Endothelial cell of umbilical vein (primary cell): Measurements from ENCODE around the gene UNC5C. TPM values are rescaled to one million over a fixed set of nuclear protein-coding genes. Genes with fewer than 3 reads are reported as not detected.

ENCODE experiments used
- BruUV-seq: library from RNA; stranded (reverse); fragments of 400-500 nt; replicated peaks from 2 replicates; lab custom pipeline; 2021; lab: Mats Ljungman, UMichigan
- CTCF ChIA-PET: fragments of 300-600, 350-600 bp; sonication (Branson Sonifier 250); formaldehyde crosslinking; loops from one replicate; lab custom pipeline; 2021; ENCODE audit warnings: antibody characterized with exemption, inconsistent platforms; lab: Charles Lee
- POLR2A ChIA-PET: fragments of 300-600, 350-600 bp; sonication (Branson Sonifier 250); formaldehyde crosslinking; loops from one replicate; lab custom pipeline; 2021; ENCODE audit warnings: antibody characterized with exemption, inconsistent platforms; lab: Charles Lee
- DNase-seq: peaks from one replicate; pipeline ENCODE4 v3.0.0-alpha.2; 2011; ENCODE audit warnings: low read depth, low spot score
- FAIRE-seq: peaks from 2 replicates; lab custom pipeline; 2011; peaks lifted over from hg19 to GRCh38; lab: Jason Lieb, UNC
- H2AFZ ChIP-seq: 2 replicates; pipeline ENCODE4 v1.6.0; 2012; ENCODE audit warnings: low read depth, low read length, control low read depth, inconsistent platforms
- H3K27ac ChIP-seq: 2 replicates; pipeline ENCODE4 v1.5.1; 2011; ENCODE audit warnings: low read depth, mild to moderate bottlenecking, control low read depth, low read length, moderate library complexity; ENCODE audit not compliant: insufficient read depth
- H3K27me3 ChIP-seq, 2 experiments: 2 replicates each; pipeline versions ENCODE4 v1.6.0 to v1.6.1; 2011; ENCODE audit warnings: low read length in 2 of 2, mixed read lengths in 1 of 2; ENCODE audit not compliant: control insufficient read depth in 2 of 2, insufficient read depth in 2 of 2
- H3K36me3 ChIP-seq, 2 experiments: 2 replicates in 1 of 2; 3 replicates in 1 of 2; pipeline ENCODE4 v1.5.1; 2011; ENCODE audit warnings: low read length in 2 of 2, mild to moderate bottlenecking in 1 of 2, moderate library complexity in 1 of 2; ENCODE audit not compliant: control insufficient read depth in 2 of 2, insufficient read depth in 2 of 2; ENCODE audit errors: extremely low read depth in 1 of 2
- H3K4me1 ChIP-seq: 3 replicates; pipeline ENCODE4 v1.5.1; 2011; ENCODE audit warnings: mild to moderate bottlenecking, low read length; ENCODE audit not compliant: control insufficient read depth, insufficient read depth; ENCODE audit errors: extremely low read depth
- H3K4me2 ChIP-seq: 2 replicates; pipeline ENCODE4 v1.6.1; 2011; ENCODE audit warnings: low read length, control low read depth, mixed read lengths; ENCODE audit not compliant: insufficient read depth
- H3K4me3 ChIP-seq, 3 experiments: fragments of 200-600 bp in 1 of 3; sonication (generic), shearing (Covaris generic) in 1 of 3; replicated peaks in 1 of 3; 2 replicates each; pipeline ENCODE4 v1.5.1; 2011 to 2016; ENCODE audit warnings: control low read depth in 3 of 3, low read length in 3 of 3, mild to moderate bottlenecking in 2 of 3, inconsistent platforms in 1 of 3, low read depth in 1 of 3, moderate library complexity in 1 of 3; ENCODE audit not compliant: insufficient read depth in 1 of 3
- H3K79me2 ChIP-seq: 2 replicates; pipeline ENCODE4 v1.6.0; 2012; ENCODE audit warnings: low read length, inconsistent platforms; ENCODE audit not compliant: control insufficient read depth, insufficient read depth
- H3K9ac ChIP-seq: replicated peaks from 2 replicates; pipeline ENCODE3; 2011; ENCODE audit warnings: low read length, control low read depth; ENCODE audit not compliant: insufficient read depth; ENCODE audit errors: extremely low read depth
- H3K9me1 ChIP-seq: replicated peaks from 3 replicates; pipeline ENCODE4 v1.6.0; 2011; ENCODE audit warnings: mild to moderate bottlenecking, low read length; ENCODE audit not compliant: control insufficient read depth, insufficient read depth; ENCODE audit errors: extremely low read depth
- H3K9me3 ChIP-seq: replicated peaks from 2 replicates; pipeline ENCODE4 v1.5.1; 2012; ENCODE audit warnings: low read length, inconsistent platforms; ENCODE audit not compliant: control insufficient read depth, insufficient read depth
- H4K20me1 ChIP-seq: replicated peaks from 2 replicates; pipeline ENCODE3; 2011; ENCODE audit warnings: mild to moderate bottlenecking, low read length; ENCODE audit not compliant: control insufficient read depth, insufficient read depth; ENCODE audit errors: extremely low read depth
- EZH2 ChIP-seq: IDR thresholded peaks from 2 replicates; pipeline ENCODE4 v1.6.1; 2012; ENCODE audit warnings: borderline replicate concordance, low read depth, mild to moderate bottlenecking, moderate library complexity, low read length, inconsistent platforms; ENCODE audit not compliant: severe bottlenecking
- FOS ChIP-seq: IDR thresholded peaks from 2 replicates; pipeline ENCODE4 v1.6.1; 2011; ENCODE audit warnings: mild to moderate bottlenecking, low read length, moderate library complexity, borderline replicate concordance; ENCODE audit not compliant: insufficient read depth
- GATA2 ChIP-seq: IDR thresholded peaks from 2 replicates; pipeline ENCODE4 v1.7.0; 2011; ENCODE audit warnings: low read depth, mild to moderate bottlenecking, moderate library complexity, mixed read lengths, low read length; ENCODE audit not compliant: insufficient read length, insufficient read depth
- JUN ChIP-seq: IDR thresholded peaks from 2 replicates; pipeline ENCODE4 v1.6.1; 2011; ENCODE audit warnings: borderline replicate concordance, low read depth; ENCODE audit not compliant: insufficient read length, insufficient read depth
- MAX ChIP-seq: IDR thresholded peaks from 2 replicates; pipeline ENCODE4 v1.6.1; 2011; ENCODE audit not compliant: insufficient read depth, insufficient read length
- MYC ChIP-seq: IDR thresholded peaks from one replicate; pipeline ENCODE4 v1.6.1; 2011; ENCODE audit warnings: mild to moderate bottlenecking, low read depth, low read length
- POLR2A ChIP-seq: IDR thresholded peaks from 2 replicates; pipeline ENCODE4 v1.6.1; 2012; ENCODE audit warnings: low read depth, mild to moderate bottlenecking, control low read depth, low read length
- POLR2AphosphoS5 ChIP-seq: IDR thresholded peaks from 2 replicates; pipeline ENCODE4 v1.6.1; 2012; ENCODE audit warnings: low read depth, mild to moderate bottlenecking, control low read depth, low read length, moderate library complexity; ENCODE audit not compliant: insufficient read depth
- dilution Hi-C: fragments of 300-500 bp; cut with MboI; formaldehyde crosslinking; loops from one replicate; pipeline ENCODE4 v1.15.0; 2019; ENCODE audit warnings: low sequenced_read_pairs; ENCODE audit not compliant: extremely low pct_ligation_motif_present
- intact Hi-C: fragments of 100-400 bp; cut with micrococcal nuclease; formaldehyde crosslinking; loops from one replicate; pipeline ENCODE4 v1.10.0; 2022
- polyA plus RNA-seq, 4 experiments: library from polyadenylated mRNA; depleted of rRNA in 3 of 4; stranded (reverse) in 3 of 4; unstranded in 1 of 4; fragments of >200 nt; gene quantifications; 2 replicates each; pipeline versions ENCODE4 v1.2.1 to v1.2.3, GENCODE V29; 2011 to 2012; ENCODE audit warnings: missing spikeins in 1 of 4
- total RNA-seq: library from RNA; stranded (reverse); gene quantifications from 2 replicates; pipeline ENCODE4 v1.2.3, GENCODE V29; 2021
- TF ChIP-seq, protein P1 (sequence below), 2 donors: IDR thresholded peaks; 1 replicate in 1 of 2; 2 replicates in 1 of 2; pipeline ENCODE4 v1.5.1; 2011; ENCODE audit warnings: low read length in 2 of 2, mild to moderate bottlenecking in 2 of 2, moderate library complexity in 2 of 2, control low read depth in 1 of 2, inconsistent platforms in 1 of 2, low read depth in 1 of 2; ENCODE audit not compliant: insufficient read depth in 1 of 2; ENCODE audit errors: extremely low read depth in 1 of 2

Gene UNC5C
- total and polyA plus RNA-seq, 2 donors (not counting 3 experiments of a cell fraction or from before 2014, with no cell fraction given) = 0.44 to 0.53 TPM

GRCh38 chr4:95360256-95360903 is 188.4 kb downstream of the UNC5C start:
- no peak overlapping the region for H2AFZ ChIP-seq
- BruUV-seq = no TSS peak
- peaks cover 10% of the 10 kb centered on the region for H3K4me1 ChIP-seq
- H3K27me3 ChIP-seq = no peaks in the 10 kb centered on the region
- no peaks in the 10 kb centered on the region for H3K36me3 ChIP-seq
- dilution Hi-C loops (no loop called here), intact Hi-C loops (loop anchor here (5.0 kb wide), 2 partner anchors 68 to 93 kb away; no protein-coding TSS in a partner anchor)
- FAIRE-seq (no peak), DNase-seq (no peak)
- H3K9ac ChIP-seq = no peak overlapping the region
- ChIA-PET POLR2A (no interaction called here), CTCF (interaction anchor here (1.4 kb wide), 1 partner anchor 16 kb away, joined by 3 read pairs; no protein-coding TSS in a partner anchor)
- TF ChIP-seq, protein P1, sequence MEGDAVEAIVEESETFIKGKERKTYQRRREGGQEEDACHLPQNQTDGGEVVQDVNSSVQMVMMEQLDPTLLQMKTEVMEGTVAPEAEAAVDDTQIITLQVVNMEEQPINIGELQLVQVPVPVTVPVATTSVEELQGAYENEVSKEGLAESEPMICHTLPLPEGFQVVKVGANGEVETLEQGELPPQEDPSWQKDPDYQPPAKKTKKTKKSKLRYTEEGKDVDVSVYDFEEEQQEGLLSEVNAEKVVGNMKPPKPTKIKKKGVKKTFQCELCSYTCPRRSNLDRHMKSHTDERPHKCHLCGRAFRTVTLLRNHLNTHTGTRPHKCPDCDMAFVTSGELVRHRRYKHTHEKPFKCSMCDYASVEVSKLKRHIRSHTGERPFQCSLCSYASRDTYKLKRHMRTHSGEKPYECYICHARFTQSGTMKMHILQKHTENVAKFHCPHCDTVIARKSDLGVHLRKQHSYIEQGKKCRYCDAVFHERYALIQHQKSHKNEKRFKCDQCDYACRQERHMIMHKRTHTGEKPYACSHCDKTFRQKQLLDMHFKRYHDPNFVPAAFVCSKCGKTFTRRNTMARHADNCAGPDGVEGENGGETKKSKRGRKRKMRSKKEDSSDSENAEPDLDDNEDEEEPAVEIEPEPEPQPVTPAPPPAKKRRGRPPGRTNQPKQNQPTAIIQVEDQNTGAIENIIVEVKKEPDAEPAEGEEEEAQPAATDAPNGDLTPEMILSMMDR (IDR thresholded peaks at IDR 0.05; ENCODE audit: extremely low read depth in 1 of 2, insufficient read depth in 1 of 2, low read depth in 1 of 2, low read length in 2 of 2) = no peak
- TF ChIP-seq MYC (no peak), EZH2 (no peak), FOS (no peak), POLR2AphosphoS5 (no peak), GATA2 (no peak), POLR2A (no peak), MAX (no peak), JUN (no peak)
- H3K27ac ChIP-seq = no peak overlapping the region
- no peak overlapping the region for H3K4me3 ChIP-seq
- no peaks in the 10 kb centered on the region for H3K79me2 ChIP-seq
- no peaks in the 10 kb centered on the region for H4K20me1 ChIP-seq
- no peaks in the 10 kb centered on the region for H3K9me1 ChIP-seq
- no peaks in the 10 kb centered on the region for H3K9me3 ChIP-seq
- no peak overlapping the region for H3K4me2 ChIP-seq
